ENCODE measurements around the gene SH3PXD2A. TPM values are rescaled to one million over a fixed set of nuclear protein-coding genes. Genes with fewer than 3 reads are reported as not detected.

SH3PXD2A gene
- total and polyA plus RNA-seq, 9 of the 15 experiments (the other 6 are each of a cell fraction or from before 2014, with no cell fraction given) = 0.41 to 9.3 (median 2.5) TPM

GRCh38 chr10:103556383-103557007 lies 298.9 kb downstream of the SH3PXD2A start:
- peaks cover 5 to 66% of the 10 kb centered on the region in 2 experiments; a peak in 4 of 5 replicates for H3K27me3 ChIP-seq (ENCODE audit: control insufficient read depth in 2 of 2, insufficient read depth in 2 of 2, low read length in 2 of 2)
- intact Hi-C loops (cut with micrococcal nuclease) (no loop called here), in situ Hi-C loops (cut with MboI) (no loop called here)
- H3K9ac ChIP-seq (ENCODE audit: insufficient read depth in 1 of 2, low read depth in 2 of 2, low read length in 2 of 2) = no peak overlapping the region
- no peak for ATAC-seq
- H3K27ac ChIP-seq (ENCODE audit: extremely low read depth, low read depth, low read length) = no peak overlapping the region
- no peaks in the 10 kb centered on the region for H3K36me3 ChIP-seq (ENCODE audit: control insufficient read depth, insufficient read depth, low read length)
- CTCF ChIA-PET (ENCODE audit: low intra/inter-chr PET ratio) = no interaction called here
- H4K20me1 ChIP-seq (replicated peaks; ENCODE audit: control insufficient read depth, insufficient read depth, low read length) = peaks cover 4% of the 10 kb centered on the region; the same call in 1 of the 2 replicates
- WGBS (ENCODE audit: insufficient coverage, low coverage, missing lambda C conversion rate) = 48% methylated on average over 8 of the region's 12 CpGs
- FAIRE-seq = no peak
- TF ChIP-seq ZNF551 (CRISPR knock-in tag; IDR thresholded peaks at IDR 0.05) (no peak), E2F4 (CRISPR knock-in tag; IDR thresholded peaks at IDR 0.05; ENCODE audit: low read depth) (no peak), NBN (IDR thresholded peaks at IDR 0.05; ENCODE audit: low read depth) (no peak), ZNF699 (CRISPR knock-in tag; IDR thresholded peaks at IDR 0.05; ENCODE audit: insufficient replicate concordance) (no peak), DDX20 (tag; IDR thresholded peaks at IDR 0.05; ENCODE audit: low read depth) (no peak), ZNF146 (CRISPR knock-in tag; IDR thresholded peaks at IDR 0.05; ENCODE audit: unreplicated experiment) (no peak), PCBP1 (IDR thresholded peaks at IDR 0.05; ENCODE audit: low read depth, low read length, poor library complexity, severe bottlenecking) (no peak), U2AF2 (optimal IDR thresholded peaks at IDR 0.05; ENCODE audit: low read depth, low read length) (no peak), ZNF561 (CRISPR knock-in tag; conservative IDR thresholded peaks at IDR 0.05) (no peak), ATF6 (CRISPR knock-in tag; IDR thresholded peaks at IDR 0.05) (no peak), ZNF785 (CRISPR knock-in tag; IDR thresholded peaks at IDR 0.05) (no peak), WHSC1 (IDR thresholded peaks at IDR 0.05; ENCODE audit: low read length) (no peak)
- no peaks in the 10 kb centered on the region for H3K9me1 ChIP-seq (ENCODE audit: control insufficient read depth, insufficient read depth, low read length)
- no peaks in the 10 kb centered on the region for H3K79me2 ChIP-seq (ENCODE audit: control insufficient read depth, insufficient read depth, low read length)
- H3K9me3 ChIP-seq (replicated peaks; ENCODE audit: control insufficient read depth, insufficient read depth, low read depth, low read length) = no peaks in the 10 kb centered on the region
- peaks cover 0 to 13% of the 10 kb centered on the region in 2 experiments; a peak in 3 of 5 replicates for H3K4me1 ChIP-seq (replicated peaks in 1 of 2; ENCODE audit: control insufficient read depth in 2 of 2, insufficient read depth in 2 of 2, low read length in 2 of 2)
- BruUV-seq (replicated peaks) = no TSS peak
- no peak overlapping the region for H3K4me3 ChIP-seq
- POLR2A ChIA-PET = no interaction called here
- DNase-seq (ENCODE audit: extremely low read depth in 1 of 4, low spot score in 3 of 4) = no peak
- H2AFZ ChIP-seq (ENCODE audit: low read depth, low read length) = no peak overlapping the region
- H3K4me2 ChIP-seq (ENCODE audit: insufficient read depth, low read length) = no peak overlapping the region

All from K562 (cell line).